Bronchial epithelial cell (primary cell): ENCODE measurements around the gene DUSP7. TPM values are rescaled to one million over a fixed set of nuclear protein-coding genes. Genes with fewer than 3 reads are reported as not detected.
A peak's percentile ranks its signal among the peaks of the same experiment; 100 is the strongest.

Experiments
- DNase-seq: peaks from one replicate; pipeline ENCODE4 v3.0.0-alpha.2; 2010; ENCODE audit warnings: low read depth
- FAIRE-seq: peaks from 2 replicates; lab custom pipeline; 2011; peaks lifted over from hg19 to GRCh38; lab: Jason Lieb, UNC
- H3K27me3 ChIP-seq: 2 replicates; pipeline ENCODE4 v1.5.1; 2011; ENCODE audit warnings: low read length; ENCODE audit not compliant: control insufficient read depth, insufficient read depth
- H3K36me3 ChIP-seq: 2 replicates; pipeline ENCODE4 v1.5.1; 2011; ENCODE audit warnings: low read length; ENCODE audit not compliant: control insufficient read depth, insufficient read depth
- H3K4me3 ChIP-seq: 2 replicates; pipeline ENCODE4 v1.5.1; 2011; ENCODE audit warnings: mild to moderate bottlenecking, low read depth, low read length, control low read depth
- total RNA-seq: library from RNA; depleted of rRNA; stranded (reverse); fragments of >200 nt; gene quantifications from 2 replicates; pipeline ENCODE4 v1.2.1, GENCODE V29; 2014
- TF ChIP-seq, protein P1 (sequence below): IDR thresholded peaks from 2 replicates; pipeline ENCODE4 v1.5.1; 2011; ENCODE audit warnings: mild to moderate bottlenecking, moderate library complexity, low read length, control low read depth, inconsistent platforms; ENCODE audit not compliant: insufficient read depth, severe bottlenecking

Gene DUSP7
- total RNA-seq, 1 donor from 2014 or later: 38.2 TPM

DNA sequence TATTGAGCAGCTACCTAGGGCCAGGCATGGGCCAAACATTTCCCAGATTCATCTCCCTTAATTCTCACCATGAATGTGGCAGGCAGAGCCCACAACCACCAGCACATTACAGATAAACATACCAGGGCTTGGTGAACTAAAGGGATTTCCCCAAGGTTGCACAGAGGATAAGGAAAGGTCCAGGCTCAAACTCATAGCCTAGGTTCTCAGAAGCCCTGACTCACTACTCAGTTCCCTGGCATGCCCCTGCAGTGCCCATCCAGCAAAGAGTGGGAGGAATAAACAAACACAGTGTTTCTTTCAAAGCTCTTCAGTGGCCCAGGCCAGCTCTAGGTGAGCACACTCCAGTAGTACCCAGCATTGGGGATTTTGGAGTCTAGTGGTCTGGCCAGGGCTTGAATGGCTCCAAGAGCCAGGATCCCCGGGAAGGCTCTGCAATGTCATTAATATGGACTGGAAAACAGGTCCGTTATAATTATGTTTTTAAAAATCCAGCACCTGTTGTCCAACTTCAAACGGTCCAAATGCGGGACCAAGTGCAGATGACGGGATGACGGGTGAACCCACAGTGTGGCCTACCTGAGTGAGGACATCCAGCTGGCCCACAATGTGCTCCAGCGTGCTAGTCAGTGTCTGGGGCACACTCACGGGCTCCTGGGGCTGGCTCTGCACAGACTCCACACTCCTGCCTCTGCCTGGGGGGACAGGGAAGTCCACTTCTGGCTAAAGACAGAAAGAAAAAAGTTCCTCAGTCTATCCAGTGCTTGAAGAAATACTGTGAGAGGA lies 39.8 kb upstream of the DUSP7 start:
- Histone ChIP-seq H3K4me3 (no peak overlapping the region), H3K36me3 (no peaks in the 10 kb centered on the region), H3K27me3 (no peaks in the 10 kb centered on the region)
- peak; percentile 89 for DNase-seq
- FAIRE-seq: no peak
- TF ChIP-seq, protein P1, sequence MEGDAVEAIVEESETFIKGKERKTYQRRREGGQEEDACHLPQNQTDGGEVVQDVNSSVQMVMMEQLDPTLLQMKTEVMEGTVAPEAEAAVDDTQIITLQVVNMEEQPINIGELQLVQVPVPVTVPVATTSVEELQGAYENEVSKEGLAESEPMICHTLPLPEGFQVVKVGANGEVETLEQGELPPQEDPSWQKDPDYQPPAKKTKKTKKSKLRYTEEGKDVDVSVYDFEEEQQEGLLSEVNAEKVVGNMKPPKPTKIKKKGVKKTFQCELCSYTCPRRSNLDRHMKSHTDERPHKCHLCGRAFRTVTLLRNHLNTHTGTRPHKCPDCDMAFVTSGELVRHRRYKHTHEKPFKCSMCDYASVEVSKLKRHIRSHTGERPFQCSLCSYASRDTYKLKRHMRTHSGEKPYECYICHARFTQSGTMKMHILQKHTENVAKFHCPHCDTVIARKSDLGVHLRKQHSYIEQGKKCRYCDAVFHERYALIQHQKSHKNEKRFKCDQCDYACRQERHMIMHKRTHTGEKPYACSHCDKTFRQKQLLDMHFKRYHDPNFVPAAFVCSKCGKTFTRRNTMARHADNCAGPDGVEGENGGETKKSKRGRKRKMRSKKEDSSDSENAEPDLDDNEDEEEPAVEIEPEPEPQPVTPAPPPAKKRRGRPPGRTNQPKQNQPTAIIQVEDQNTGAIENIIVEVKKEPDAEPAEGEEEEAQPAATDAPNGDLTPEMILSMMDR: no peak

DNA sequence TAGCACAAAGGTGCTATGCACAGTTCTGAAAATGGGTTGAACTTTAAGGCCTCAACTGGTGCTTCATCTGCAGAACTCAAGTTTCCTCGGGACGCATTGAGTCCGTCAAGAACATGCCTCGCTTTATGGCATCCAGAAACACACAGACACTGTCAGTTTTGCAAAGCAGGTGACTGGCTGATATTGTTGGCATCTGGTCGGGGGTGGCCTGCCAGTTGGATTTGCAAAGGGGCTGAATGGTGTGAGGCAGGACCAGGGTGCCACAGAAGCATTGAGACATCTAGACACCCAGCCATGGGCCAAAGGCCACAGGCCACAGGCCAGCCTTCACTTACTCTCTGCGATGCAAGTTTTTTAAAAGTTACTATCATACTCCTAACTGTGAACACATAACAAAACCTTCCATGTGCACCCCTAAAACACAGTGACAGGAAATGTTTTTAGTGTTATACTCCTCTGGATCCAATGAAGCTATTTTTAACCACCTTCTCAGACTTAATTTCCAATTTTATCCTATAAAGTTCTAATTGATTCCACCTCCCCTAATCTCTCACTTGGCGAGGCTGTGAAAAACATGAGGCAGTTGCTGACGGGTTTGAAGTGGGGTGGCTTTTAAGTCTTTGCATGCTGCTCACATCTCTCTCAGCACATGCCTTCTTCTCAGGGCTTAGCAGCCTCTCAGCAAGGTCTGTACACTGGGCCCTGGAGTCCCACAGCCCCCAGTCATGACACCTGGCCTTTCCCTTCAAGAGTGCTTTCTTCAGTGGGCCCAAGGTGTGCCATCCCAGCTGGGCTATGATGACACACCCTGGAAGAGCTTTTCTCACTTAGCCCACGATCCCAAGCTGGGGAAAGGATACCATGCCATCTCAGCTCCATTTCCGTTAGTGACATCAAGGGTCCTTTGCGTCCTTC lies 38.5 kb upstream of the DUSP7 start:
- DNase-seq (no peak), FAIRE-seq (peak; percentile 72)
- H3K36me3 ChIP-seq: no peaks in the 10 kb centered on the region
- TF ChIP-seq, protein P1: no peak
- no peaks in the 10 kb centered on the region for H3K27me3 ChIP-seq
- no peak overlapping the region for H3K4me3 ChIP-seq

DNA sequence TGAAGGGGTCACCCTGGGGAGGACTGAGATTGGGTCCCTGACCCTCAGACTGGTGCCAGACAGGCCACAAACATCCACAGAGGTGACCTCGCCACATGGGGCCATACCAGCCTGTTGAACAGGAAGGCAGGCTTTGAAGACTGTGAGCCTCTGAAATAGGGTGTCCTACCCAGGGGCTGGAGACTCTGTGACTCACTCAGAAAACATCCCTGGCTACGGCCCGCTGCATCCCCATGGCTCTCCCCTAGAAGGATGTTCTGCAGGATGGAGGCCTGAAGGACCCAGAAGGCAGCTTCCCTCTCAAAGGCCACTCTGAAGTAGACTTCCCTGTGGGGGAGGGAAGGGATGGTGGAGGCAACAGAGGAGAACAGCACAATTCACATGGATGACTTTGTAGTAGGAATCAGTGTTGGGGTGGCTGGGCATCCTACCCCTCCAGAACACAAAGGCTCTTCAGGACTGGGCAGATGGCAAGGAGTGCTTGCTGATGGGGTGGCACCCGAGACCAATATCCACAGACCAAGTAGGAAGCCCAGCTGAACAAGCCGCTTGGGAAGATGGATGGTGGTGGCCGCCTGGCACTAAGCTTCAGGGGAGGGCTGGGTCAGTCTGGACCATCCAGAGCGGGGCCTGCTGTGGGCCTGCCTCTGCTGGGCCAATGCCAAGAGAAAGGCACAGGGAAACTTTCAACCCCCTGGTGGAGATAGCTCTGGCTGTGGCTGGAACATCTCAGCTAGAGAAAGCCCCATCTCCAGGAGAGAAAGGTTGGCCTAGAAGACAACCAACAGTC lies 37.6 kb upstream of the DUSP7 start:
- H3K4me3 ChIP-seq: no peak overlapping the region
- TF ChIP-seq, protein P1: no peak
- peak; percentile 64 for FAIRE-seq
- H3K27me3 ChIP-seq: no peaks in the 10 kb centered on the region
- DNase-seq: peak; percentile 35
- no peaks in the 10 kb centered on the region for H3K36me3 ChIP-seq

DNA sequence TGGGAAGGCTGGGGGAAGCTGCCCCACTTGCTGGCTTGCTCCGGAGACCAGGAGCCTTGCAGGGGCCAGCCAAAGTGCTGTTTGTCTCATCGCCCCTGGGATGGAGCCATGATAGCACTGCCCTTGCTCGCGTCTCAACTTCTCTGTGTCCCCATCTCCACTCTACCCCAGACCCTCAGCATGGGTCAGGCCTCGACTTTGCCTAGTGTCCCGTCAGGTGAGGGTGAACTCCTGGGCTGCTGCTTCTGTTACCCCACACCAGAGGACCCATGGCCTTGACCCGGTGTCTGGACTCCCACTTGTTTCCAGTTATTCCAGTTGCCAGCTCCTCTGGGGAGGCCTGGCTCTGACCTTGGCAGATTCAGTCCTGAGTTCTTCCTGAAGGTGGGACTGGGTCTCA lies 36.5 kb upstream of the DUSP7 start:
- no peak overlapping the region for H3K4me3 ChIP-seq
- no peaks in the 10 kb centered on the region for H3K36me3 ChIP-seq
- TF ChIP-seq, protein P1: no peak
- DNase-seq (no peak), FAIRE-seq (no peak)
- H3K27me3 ChIP-seq: no peaks in the 10 kb centered on the region

DNA sequence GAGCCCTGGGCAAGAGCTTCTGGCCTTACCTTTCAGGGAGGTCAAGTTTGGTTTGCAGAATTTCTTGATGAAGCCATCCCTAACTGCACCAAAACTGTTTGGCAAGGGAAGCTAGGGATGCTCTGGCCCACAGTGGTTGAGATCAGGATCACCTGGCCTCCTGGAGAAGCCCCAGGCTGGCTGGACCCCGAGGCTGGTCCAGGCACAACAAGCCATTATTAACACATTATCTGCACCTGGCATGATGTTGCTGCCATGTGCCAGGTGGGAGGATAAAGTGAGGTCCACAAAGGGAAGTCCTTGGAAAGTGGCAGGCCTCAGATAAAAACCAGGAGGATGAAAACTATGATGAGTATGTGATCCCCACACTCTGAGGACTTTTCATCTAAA lies 35.9 kb upstream of the DUSP7 start:
- Histone ChIP-seq H3K27me3 (no peaks in the 10 kb centered on the region), H3K36me3 (no peaks in the 10 kb centered on the region), H3K4me3 (no peak overlapping the region)
- no peak for DNase-seq
- FAIRE-seq: no peak
- TF ChIP-seq, protein P1: no peak
